HG03442 (cell line): Measurements from ENCODE around the gene APOC4.
A peak's percentile ranks its signal among the peaks of the same experiment; 100 is the strongest.
"Not testable (repeated sequence)": the region's sequence is repeated elsewhere in the genome, so short reads cannot be mapped to it uniquely, and the experiment has no call there.

ENCODE experiments used
- ATAC-seq: cut with Tn5 transposase; IDR thresholded peaks from one replicate; pipeline ENCODE4 v1.9.1; 2021; ENCODE audit warnings: mild to moderate bottlenecking, moderate library complexity; ENCODE audit not compliant: unreplicated experiment

The APOC4 gene

GRCh38 chr19:44914433-44915206 lies 27.4 kb upstream of the APOC4 start, which contains the start of gene APOC1:
Gene APOC1 (plus strand): TSS chr19:44914608. CDS start chr19:44914892, 284 bp downstream.
- peak; percentile 88 for ATAC-seq

- no peak for ATAC-seq
Observed at GRCh38 chr19:44924243-44924725, 17.8 kb upstream of the APOC4 start.

- ATAC-seq, result no peak
Observed at GRCh38 chr19:44925114-44925891, 16.7 kb upstream of the APOC4 start.

- ATAC-seq, result not testable (repeated sequence)
Observed at GRCh38 chr19:44926245-44927077, 15.6 kb upstream of the APOC4 start.

GRCh38 chr19:44927746-44928145 lies 14.3 kb upstream of the APOC4 start:
- ATAC-seq, result no peak

- ATAC-seq, result no peak
Observed at GRCh38 chr19:44930088-44930487, 11.9 kb upstream of the APOC4 start.

- ATAC-seq, result no peak
Observed at GRCh38 chr19:44931541-44931940, 10.5 kb upstream of the APOC4 start.

GRCh38 chr19:44939668-44940067 lies 2.4 kb upstream of the APOC4 start:
- ATAC-seq, result no peak

- ATAC-seq, result no peak
Observed at GRCh38 chr19:44943801-44944249, 1.8 kb downstream of the APOC4 start.

- no peak for ATAC-seq
Observed at GRCh38 chr19:44947041-44947581, 5.1 kb downstream of the APOC4 start.

GRCh38 chr19:44948237-44948636 lies 6.2 kb downstream of the APOC4 start:
- no peak for ATAC-seq

- no peak for ATAC-seq
Observed at GRCh38 chr19:44948763-44949374, 6.8 kb downstream of the APOC4 start.

- ATAC-seq, result no peak
Observed at GRCh38 chr19:44949550-44949949, 7.5 kb downstream of the APOC4 start.

- no peak for ATAC-seq
Observed at GRCh38 chr19:44951179-44952159, 9.4 kb downstream of the APOC4 start.

GRCh38 chr19:44954278-44954648 lies 12.2 kb downstream of the APOC4 start:
- ATAC-seq, result no peak

- peak; percentile 84 for ATAC-seq
Observed at GRCh38 chr19:44954649-44955504, 12.8 kb downstream of the APOC4 start, which contains the start of gene CLPTM1. Gene CLPTM1 (plus strand): TSS chr19:44955380. CDS start chr19:44955396, 16 bp downstream.

GRCh38 chr19:44955505-44956439 lies 13.7 kb downstream of the APOC4 start:
- ATAC-seq, result peak; percentile 14
